Psoas muscle (tissue), 8 donors: ENCODE data around the gene IGIP. TPM values are rescaled to one million over a fixed set of nuclear protein-coding genes. Genes with fewer than 3 reads are reported as not detected.

Experiments used
- ATAC-seq, 4 donors: fragments of 200-7000 bp; cut with Tn5 transposase; one replicate each; pipeline ENCODE4 v1.9.1; 2020; ENCODE audit warnings: moderate library complexity in 3 of 4, mild to moderate bottlenecking in 2 of 4
- DNase-seq, 2 donors: peaks; one replicate each; pipeline ENCODE4 v3.0.0-alpha.2; 2020
- H3K27ac ChIP-seq: fragments of 200-600 bp; one replicate; pipeline ENCODE4 v1.8.0; 2022
- H3K27me3 ChIP-seq, 3 donors: fragments of 200-600 bp in 1 of 3; one replicate each; pipeline versions ENCODE4 v1.6.1 to v1.8.0; 2013 to 2022; ENCODE audit warnings: low read length in 2 of 3, mild to moderate bottlenecking in 2 of 3, moderate library complexity in 1 of 3; ENCODE audit not compliant: insufficient read depth in 3 of 3
- H3K36me3 ChIP-seq, 2 donors: fragments of 200-600 bp in 1 of 2; one replicate each; pipeline versions ENCODE4 v1.6.1 to v1.8.0; 2013 to 2022; ENCODE audit warnings: low read depth in 1 of 2, mild to moderate bottlenecking in 1 of 2, moderate library complexity in 1 of 2; ENCODE audit not compliant: insufficient read depth in 1 of 2
- H3K4me1 ChIP-seq: fragments of 200-600 bp; one replicate; pipeline ENCODE4 v1.8.0; 2022
- H3K4me3 ChIP-seq: fragments of 200-600 bp; one replicate; pipeline ENCODE4 v1.8.0; 2022; ENCODE audit warnings: mild to moderate bottlenecking
- H3K9me3 ChIP-seq: fragments of 200-600 bp; one replicate; pipeline ENCODE4 v1.8.0; 2022
- CTCF ChIP-seq: fragments of 200-600 bp; IDR thresholded peaks from one replicate; pipeline ENCODE4 v1.8.0; 2022; ENCODE audit warnings: antibody characterized with exemption
- WGBS, 3 donors: extraction: QIAGEN DNeasy Blood & Tissue Kit; methylation state at CpG; one replicate each; pipeline versions ENCODE4 v1.1.6 to v1.1.7; 2013; 5-methylcytosine and 5-hydroxymethylcytosine counted together
- intact Hi-C, 2 donors: fragments of 100-400 bp; cut with DNase I; formaldehyde crosslinking; loops; one replicate each; pipeline versions ENCODE4 v1.11.0 to v1.14.2; 2022
- polyA plus RNA-seq, 3 donors: library from polyadenylated mRNA; stranded (reverse); fragments of 200-250 nt; gene quantifications; one replicate each; pipeline ENCODE4 v1.2.3, GENCODE V29; 2013
- total RNA-seq, 4 donors: library from RNA; stranded (reverse); fragmentation: NEBNext Ultra II Directional in 2 of 4; extraction: Animal tissue kit (Norgen Biotek cat#: 25700) in 2 of 4; gene quantifications; one replicate each; pipeline versions ENCODE4 v1.2.1 to v1.2.4, GENCODE V29; 2021 to 2023
- donor health status: healthy with polysubstance abuse.
- donor health status: DM: no; HTN: no; CAD: no; lungs with moderate emphysema.
- donor health status: Bipolar disorder and iron deficiency.
- donor health status: healthy.
- donor health status: DM: yes; HTN: yes; CAD: no.
- donor health status: DM: no; HTN: no; CAD: no.
- donor health status: DM: no; HTN: no; CAD: no.
- donor health status: DM: yes; HTN: yes; CAD: no.

Gene IGIP
- total and polyA plus RNA-seq, 7 donors, result 3.5 to 11.6 (median 6.8) TPM

DNA sequence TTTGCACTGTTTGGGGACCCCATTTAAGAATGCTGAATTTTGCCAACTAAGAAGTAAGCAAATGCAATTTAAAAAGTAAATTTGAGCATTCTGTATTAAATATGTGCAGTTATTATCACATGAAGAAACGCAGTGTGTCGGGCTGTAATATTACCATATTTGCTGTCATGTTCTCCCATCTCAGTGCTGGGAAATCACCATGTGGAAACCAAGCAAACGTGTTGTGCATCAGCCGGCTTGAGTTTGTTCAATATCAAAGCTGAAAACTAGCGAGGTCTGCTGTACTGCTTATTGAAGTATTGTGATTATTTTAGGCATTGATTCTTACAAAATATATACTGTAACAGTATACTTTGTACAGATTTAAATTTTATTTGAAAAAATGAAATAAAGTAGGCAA is 2.6 kb downstream of the IGIP start:
- Histone ChIP-seq H3K4me3 (no peak overlapping the region), H3K9me3 (no peaks in the 10 kb centered on the region), H3K27me3 (no peaks in the 10 kb centered on the region), H3K4me1 (peaks cover 36% of the 10 kb centered on the region), H3K36me3 (no peaks in the 10 kb centered on the region), H3K27ac (no peak overlapping the region)
- intact Hi-C loops, result no loop called here
- no peak for DNase-seq
- 86 to 93% (median 92%) methylated on average over 5 of the region's 5 CpGs for WGBS, 3 donors
- no peak for ATAC-seq
- TF ChIP-seq CTCF, result no peak

GRCh38 chr5:140130949-140131733 is 5.4 kb downstream of the IGIP start:
- Histone ChIP-seq H3K4me1 (peaks cover 27% of the 10 kb centered on the region), H3K4me3 (no peak overlapping the region), H3K27me3 (no peaks in the 10 kb centered on the region), H3K27ac (peak overlapping the region; percentile 9), H3K9me3 (no peaks in the 10 kb centered on the region), H3K36me3 (no peaks in the 10 kb centered on the region)
- no peak for TF ChIP-seq CTCF
- intact Hi-C loops, result no loop called here
- 60 to 68% (median 66%) methylated on average over 5 of the region's 5 CpGs for WGBS, 3 donors
- ATAC-seq, result no peak
- DNase-seq, result no peak

GRCh38 chr5:140131967-140132409 is 6.3 kb downstream of the IGIP start:
- DNase-seq (peak in 1 of 2 donors; percentile 44), ATAC-seq (peak; percentile 43 to 74 (median 64))
- peak overlapping the region; percentile 9 for H3K27ac ChIP-seq

GRCh38 chr5:140133514-140134167 is 7.9 kb downstream of the IGIP start:
- ATAC-seq (no peak), DNase-seq (no peak)
- intact Hi-C loops, result no loop called here
- Histone ChIP-seq H3K27ac (no peak overlapping the region), H3K9me3 (no peaks in the 10 kb centered on the region), H3K4me3 (no peak overlapping the region), H3K36me3 (no peaks in the 10 kb centered on the region), H3K4me1 (peaks cover 21% of the 10 kb centered on the region), H3K27me3 (no peaks in the 10 kb centered on the region)
- no peak for TF ChIP-seq CTCF
- 79 to 93% (median 82%) methylated on average over 4 of the region's 4 CpGs for WGBS, 3 donors

More at GRCh38 chr5:140131967-140132409, 6.3 kb downstream of the IGIP start:
- H3K27me3 ChIP-seq, result no peaks in the 10 kb centered on the region
- H3K4me3 ChIP-seq, result no peak overlapping the region
- no peaks in the 10 kb centered on the region for H3K36me3 ChIP-seq
- H3K9me3 ChIP-seq, result no peaks in the 10 kb centered on the region
- peaks cover 27% of the 10 kb centered on the region for H3K4me1 ChIP-seq
- WGBS, 3 donors, result 60 to 66% (median 64%) methylated on average over 3 of the region's 3 CpGs
- no peak for TF ChIP-seq CTCF
- intact Hi-C loops, result no loop called here
